CD4-positive, alpha-beta memory T cell (primary cell): ENCODE measurements around the gene SEC31A. TPM values are rescaled to one million over a fixed set of nuclear protein-coding genes. Genes with fewer than 3 reads are reported as not detected.

ENCODE experiments used
- CTCF ChIA-PET: fragments of 350-600 bp; sonication (Branson Sonifier 250); formaldehyde crosslinking; loops from one replicate; lab custom pipeline; 2021; ENCODE audit warnings: inconsistent platforms; ENCODE audit not compliant: partially characterized antibody; lab: Charles Lee
- POLR2A ChIA-PET: fragments of 350-600 bp; sonication (Branson Sonifier 250); formaldehyde crosslinking; loops from one replicate; lab custom pipeline; 2021; ENCODE audit not compliant: partially characterized antibody; lab: Charles Lee
- DNase-seq, 5 donors: peaks; one replicate each; pipeline versions ENCODE4 v3.0.0 to v3.0.0-alpha.2; 2020 to 2022; ENCODE audit warnings: mixed read lengths in 1 of 5
- H3K27ac ChIP-seq: one replicate; pipeline ENCODE4 v1.7.0; 2013; ENCODE audit warnings: low read depth, low read length
- H3K27me3 ChIP-seq: 2 replicates; pipeline ENCODE4 v1.7.0; 2013; ENCODE audit warnings: mild to moderate bottlenecking, low read length, moderate library complexity; ENCODE audit not compliant: insufficient read depth
- H3K36me3 ChIP-seq: 2 replicates; pipeline ENCODE4 v1.7.0; 2013; ENCODE audit warnings: mild to moderate bottlenecking, low read length, moderate library complexity; ENCODE audit not compliant: insufficient read depth
- H3K4me1 ChIP-seq: 2 replicates; pipeline ENCODE4 v1.7.0; 2013; ENCODE audit warnings: mild to moderate bottlenecking, low read length, moderate library complexity; ENCODE audit not compliant: insufficient read depth
- H3K4me3 ChIP-seq, 2 donors: one replicate each; pipeline ENCODE4 v1.7.0; 2013; ENCODE audit warnings: low read length in 2 of 2, mild to moderate bottlenecking in 1 of 2
- H3K9me3 ChIP-seq, 2 donors: one replicate each; pipeline ENCODE4 v1.7.0; 2013; ENCODE audit warnings: low read length in 2 of 2, control low read depth in 1 of 2; ENCODE audit not compliant: control insufficient read depth in 1 of 2
- H3K27ac Mint-ChIP-seq, 7 donors: one replicate each; pipeline ENCODE4 v1.8.0; 2020 to 2021; ENCODE audit warnings: mixed read lengths in 7 of 7, mild to moderate bottlenecking in 6 of 7, inconsistent platforms in 3 of 7, moderate library complexity in 3 of 7
- H3K27me3 Mint-ChIP-seq, 2 donors: one replicate each; pipeline ENCODE4 v1.8.0; 2020 to 2021; ENCODE audit warnings: mixed read lengths in 2 of 2
- H3K36me3 Mint-ChIP-seq, 2 donors: one replicate each; pipeline ENCODE4 v1.8.0; 2020 to 2021; ENCODE audit warnings: mixed read lengths in 2 of 2, inconsistent platforms in 1 of 2, mild to moderate bottlenecking in 1 of 2
- H3K4me1 Mint-ChIP-seq, 4 donors: one replicate each; pipeline ENCODE4 v1.8.0; 2020 to 2021; ENCODE audit warnings: mixed read lengths in 4 of 4, mild to moderate bottlenecking in 1 of 4
- H3K4me3 Mint-ChIP-seq, 8 donors: one replicate each; pipeline ENCODE4 v1.8.0; 2020 to 2021; ENCODE audit warnings: mixed read lengths in 8 of 8, mild to moderate bottlenecking in 7 of 8, moderate library complexity in 6 of 8, inconsistent platforms in 3 of 8
- H3K9me3 Mint-ChIP-seq, 8 donors: one replicate each; pipeline ENCODE4 v1.8.0; 2020 to 2021; ENCODE audit warnings: mixed read lengths in 8 of 8, mild to moderate bottlenecking in 5 of 8, inconsistent platforms in 3 of 8, moderate library complexity in 1 of 8
- intact Hi-C: fragments of 100-400 bp; cut with micrococcal nuclease; formaldehyde crosslinking; loops from one replicate; pipeline ENCODE4 v1.15.1; 2023
- polyA plus RNA-seq, 2 donors: library from polyadenylated mRNA; unstranded; fragments of 300-500 nt; fragmentation: Illumina TruSeq; gene quantifications; one replicate each; pipeline ENCODE4 v1.2.3, GENCODE V29; 2021
- total RNA-seq, 2 experiments: library from RNA; stranded (reverse); gene quantifications; one replicate each; pipeline ENCODE4 v1.2.3, GENCODE V29; 2021

Gene SEC31A
- total and polyA plus RNA-seq, 4 experiments from 2014 or later = 138 to 175 (median 162) TPM

DNA sequence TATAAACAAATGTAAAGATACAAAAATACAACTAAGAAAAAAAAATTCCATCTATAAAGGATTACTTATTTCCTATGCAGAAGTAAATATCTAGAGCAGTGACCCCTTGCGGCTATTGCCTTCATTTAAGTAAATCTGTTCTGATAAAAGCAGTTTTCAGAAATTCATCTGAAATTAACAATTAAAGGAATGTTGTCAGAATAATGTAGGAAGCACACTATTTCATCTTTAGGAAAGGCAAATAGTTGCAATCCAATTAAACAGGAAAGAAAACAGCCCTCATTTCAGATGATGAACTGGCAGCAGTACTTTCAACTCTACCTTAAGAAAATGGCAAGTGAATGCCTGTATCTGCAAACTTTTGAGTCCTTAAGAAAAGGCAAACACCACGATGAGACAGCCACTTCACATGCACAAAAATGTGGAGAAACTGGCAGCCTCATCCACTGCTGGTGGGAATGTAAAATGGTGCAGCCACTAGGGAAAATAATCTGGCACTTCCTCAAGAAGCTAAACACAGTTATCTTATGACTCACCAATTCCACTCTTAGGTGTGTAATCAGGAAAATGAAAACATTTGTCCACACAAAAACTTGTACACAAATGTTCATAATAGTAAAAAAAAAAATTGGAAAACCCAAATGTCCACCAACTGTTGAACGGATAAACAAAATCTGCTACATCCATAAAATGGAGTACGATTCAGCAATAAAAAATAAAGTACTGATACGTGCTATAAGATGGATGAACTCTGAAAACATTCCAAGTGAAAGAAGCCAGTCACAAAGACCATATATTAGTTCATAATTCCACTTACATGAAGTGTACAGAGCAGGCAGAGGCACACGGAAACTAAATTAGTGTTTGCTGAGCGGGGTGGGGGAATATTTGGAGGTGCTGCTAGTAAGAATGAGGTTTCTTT lies 7.6 kb upstream of the SEC31A start:
- H3K36me3 Mint-ChIP-seq = peaks cover 18 to 38% of the 10 kb centered on the region in 2 donors
- H3K4me3 Mint-ChIP-seq = no peak overlapping the region
- Histone ChIP-seq H3K9me3 (no peaks in the 10 kb centered on the region), H3K4me1 (peaks cover 42% of the 10 kb centered on the region), H3K27me3 (no peaks in the 10 kb centered on the region), H3K27ac (peak overlapping the region; percentile 98), H3K4me3 (peak overlapping the region; percentile 59 to 99), H3K36me3 (peaks cover 9% of the 10 kb centered on the region)
- CTCF ChIA-PET = interaction anchor here (1.4 to 4.9 kb wide), 6 partner anchors 13 to 136 kb away, joined by 3 to 29 read pairs (median 8); partner anchors contain the start of genes COPS4 and LIN54
- H3K9me3 Mint-ChIP-seq = no peaks in the 10 kb centered on the region
- intact Hi-C loops = loop anchor here (1.0 to 10.0 kb wide), 2 partner anchors 46 to 1404 kb away; no protein-coding TSS in a partner anchor
- peaks cover 8 to 17% (median 13%) of the 10 kb centered on the region in 4 donors for H3K4me1 Mint-ChIP-seq
- POLR2A ChIA-PET = interaction anchor here (0.6 to 3.3 kb wide), 8 partner anchors 8 to 469 kb away, joined by 3 to 53 read pairs (median 13); partner anchors contain the start of genes COPS4, HNRNPDL, LIN54 and SEC31A
- no peaks in the 10 kb centered on the region for H3K27me3 Mint-ChIP-seq
- DNase-seq = peak in 4 of 5 donors; percentile 17 to 47 (median 28)
- H3K27ac Mint-ChIP-seq = peak overlapping the region in 4 of 7 donors; percentile 53 to 83 (median 80)

GRCh38 chr4:82896755-82897154 lies 5.8 kb upstream of the SEC31A start:
- H3K9me3 ChIP-seq = no peaks in the 10 kb centered on the region
- H3K27me3 ChIP-seq = no peaks in the 10 kb centered on the region
- no peaks in the 10 kb centered on the region for H3K9me3 Mint-ChIP-seq
- intact Hi-C loops = loop anchor here (10.0 kb wide), 1 partner anchor 1402 kb away; no protein-coding TSS in a partner anchor
- no peak overlapping the region for H3K27ac ChIP-seq
- peaks cover 9% of the 10 kb centered on the region for H3K36me3 ChIP-seq
- H3K4me1 ChIP-seq = peaks cover 41% of the 10 kb centered on the region
- H3K4me3 Mint-ChIP-seq = peak overlapping the region in 1 of 8 donors; percentile 37
- H3K4me3 ChIP-seq = no peak overlapping the region
- peaks cover 18 to 45% of the 10 kb centered on the region in 2 donors for H3K36me3 Mint-ChIP-seq
- POLR2A ChIA-PET = no interaction called here
- DNase-seq = no peak
- H3K27me3 Mint-ChIP-seq = no peaks in the 10 kb centered on the region
- H3K27ac Mint-ChIP-seq = peak overlapping the region in 6 of 7 donors; percentile 19 to 76 (median 54)
- peaks cover 16 to 23% (median 21%) of the 10 kb centered on the region in 4 donors for H3K4me1 Mint-ChIP-seq
- CTCF ChIA-PET = interaction anchor here (1.5 to 4.9 kb wide), 3 partner anchors 20 to 138 kb away, joined by 3 to 29 read pairs (median 4); partner anchors contain the start of gene COPS4

GRCh38 chr4:82893942-82894341 lies 3.0 kb upstream of the SEC31A start:
- H3K27me3 ChIP-seq = no peaks in the 10 kb centered on the region
- Mint-ChIP-seq H3K36me3 (peaks cover 18 to 59% of the 10 kb centered on the region in 2 donors), H3K27me3 (no peaks in the 10 kb centered on the region), H3K4me1 (peaks cover 27 to 41% (median 29%) of the 10 kb centered on the region in 4 donors), H3K4me3 (peak overlapping the region in 1 of 8 donors; percentile 3), H3K9me3 (no peaks in the 10 kb centered on the region), H3K27ac (peak overlapping the region in 3 of 7 donors; percentile 68 to 83 (median 74))
- DNase-seq = no peak
- no peaks in the 10 kb centered on the region for H3K9me3 ChIP-seq
- H3K36me3 ChIP-seq = peaks cover 9% of the 10 kb centered on the region
- POLR2A ChIA-PET = no interaction called here
- no peak overlapping the region for H3K4me3 ChIP-seq
- CTCF ChIA-PET = no interaction called here
- intact Hi-C loops = loop anchor here (5.0 to 10.0 kb wide), 2 partner anchors 323 to 1399 kb away; no protein-coding TSS in a partner anchor
- H3K27ac ChIP-seq = no peak overlapping the region
- peaks cover 37% of the 10 kb centered on the region for H3K4me1 ChIP-seq

DNA sequence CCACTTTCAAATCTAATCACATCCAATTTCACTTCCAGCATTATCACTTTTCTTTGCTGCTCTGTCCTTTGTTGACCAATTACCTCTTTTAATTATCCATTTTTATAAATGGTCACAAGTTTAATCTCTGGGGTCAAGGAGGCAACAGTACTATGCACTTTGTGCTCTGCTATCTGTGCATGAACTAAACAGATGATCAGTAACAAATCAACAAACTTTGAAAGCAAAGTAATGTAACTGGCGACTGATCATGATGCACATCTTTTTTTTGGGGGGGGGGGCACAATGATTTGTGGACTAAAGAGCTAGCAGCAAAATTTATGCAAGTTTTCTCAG lies 1.5 kb upstream of the SEC31A start:
- peak overlapping the region; percentile 95 to 99 (median 98) for H3K27ac Mint-ChIP-seq
- POLR2A ChIA-PET = interaction anchor here (0.9 to 4.9 kb wide), 5 partner anchors 8 to 192 kb away, joined by 3 to 53 read pairs (median 4); partner anchors contain the start of genes COPS4 and THAP9
- Histone ChIP-seq H3K27me3 (no peaks in the 10 kb centered on the region), H3K27ac (no peak overlapping the region), H3K9me3 (no peaks in the 10 kb centered on the region), H3K4me3 (no peak overlapping the region), H3K36me3 (peaks cover 9% of the 10 kb centered on the region), H3K4me1 (peaks cover 27% of the 10 kb centered on the region)
- peak overlapping the region in 6 of 8 donors; percentile 7 to 96 (median 91) for H3K4me3 Mint-ChIP-seq
- H3K36me3 Mint-ChIP-seq = peaks cover 18 to 50% of the 10 kb centered on the region in 2 donors
- no peaks in the 10 kb centered on the region for H3K27me3 Mint-ChIP-seq
- CTCF ChIA-PET = interaction anchor here (1.1 to 1.3 kb wide), 3 partner anchors 8 to 390 kb away, joined by 3 to 4 read pairs (median 3); partner anchors contain the start of genes LIN54 and THAP9
- no peaks in the 10 kb centered on the region for H3K9me3 Mint-ChIP-seq
- peaks cover 23 to 47% (median 29%) of the 10 kb centered on the region in 4 donors for H3K4me1 Mint-ChIP-seq
- intact Hi-C loops = loop anchor here (5.0 to 10.0 kb wide), 2 partner anchors 325 to 1398 kb away; no protein-coding TSS in a partner anchor
- DNase-seq = no peak

DNA sequence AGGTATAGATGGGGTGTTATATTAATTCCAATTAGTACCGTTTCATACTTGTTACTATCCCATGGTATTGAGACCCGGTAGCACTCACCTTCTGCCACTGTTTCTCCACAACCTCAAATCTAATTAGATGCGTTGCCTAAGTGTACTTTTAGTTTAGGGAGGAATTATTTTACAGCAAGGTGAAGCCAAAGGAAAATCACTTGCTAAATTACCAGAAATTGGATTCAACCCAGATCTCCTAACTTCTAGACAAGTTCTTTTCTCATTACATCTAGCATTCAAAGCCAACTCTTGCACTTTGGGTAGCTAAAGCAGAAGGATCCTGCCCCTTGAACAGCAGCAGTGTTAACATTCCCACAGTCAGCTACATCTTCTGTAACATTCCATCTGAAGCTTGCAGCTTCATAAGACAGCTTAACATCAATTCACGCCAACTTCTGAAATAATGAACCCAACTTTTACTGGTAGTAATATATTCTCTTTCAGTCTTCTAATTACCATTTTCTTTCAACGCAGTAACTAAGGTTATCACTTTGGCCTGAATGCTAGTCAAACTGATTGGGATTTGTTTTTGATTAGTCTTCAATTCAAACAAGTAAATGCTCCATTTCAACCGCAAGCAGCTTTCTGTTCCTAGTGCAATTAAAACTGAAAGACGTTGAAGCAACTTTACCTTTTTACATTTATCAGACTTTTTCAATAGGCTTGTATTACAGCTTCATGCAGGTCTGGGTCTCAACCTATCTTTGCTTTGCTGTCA lies 934 bp upstream of the SEC31A start:
- Mint-ChIP-seq H3K27me3 (no peaks in the 10 kb centered on the region), H3K36me3 (peaks cover 16 to 48% of the 10 kb centered on the region in 2 donors), H3K27ac (peak overlapping the region; percentile 95 to 99 (median 98)), H3K4me3 (peak overlapping the region; percentile 89 to 96 (median 94)), H3K4me1 (peaks cover 21 to 48% (median 30%) of the 10 kb centered on the region in 4 donors), H3K9me3 (no peaks in the 10 kb centered on the region)
- Histone ChIP-seq H3K36me3 (peaks cover 9% of the 10 kb centered on the region), H3K27me3 (no peaks in the 10 kb centered on the region), H3K4me3 (peak overlapping the region; percentile 20 to 91), H3K4me1 (peaks cover 24% of the 10 kb centered on the region), H3K9me3 (no peaks in the 10 kb centered on the region), H3K27ac (peak overlapping the region; percentile 99)
- DNase-seq = no peak
- ChIA-PET POLR2A (interaction anchor here (0.9 to 4.9 kb wide), 5 partner anchors 8 to 193 kb away, joined by 3 to 53 read pairs (median 4); partner anchors contain the start of genes COPS4 and THAP9), CTCF (interaction anchor here (1.1 to 1.3 kb wide), 3 partner anchors 9 to 391 kb away, joined by 3 to 4 read pairs (median 3); partner anchors contain the start of genes LIN54 and THAP9)
- intact Hi-C loops = loop anchor here (1.0 to 10.0 kb wide), 7 partner anchors 8 to 1397 kb away; partner anchors contain the start of genes COPS4, COQ2, ENOPH1 and HNRNPDL

DNA sequence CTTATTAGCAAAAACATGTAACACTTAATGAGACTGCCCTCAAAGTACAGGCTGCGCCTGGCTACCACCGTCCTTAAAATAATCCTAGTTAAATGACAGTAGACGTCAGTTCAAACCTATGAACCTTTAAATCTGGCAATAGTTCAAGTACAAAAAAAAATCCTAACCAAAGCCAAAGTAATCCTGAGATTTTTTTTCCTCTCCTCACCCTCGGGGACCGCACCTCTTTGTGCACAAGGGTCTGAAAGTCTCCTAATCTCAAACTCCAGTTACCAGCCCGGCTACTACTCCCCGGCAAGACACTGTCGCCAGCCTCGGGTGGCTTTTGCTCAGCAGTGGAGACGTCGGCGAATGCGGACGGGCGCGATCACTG lies 439 bp downstream of the SEC31A start:
- ChIA-PET CTCF (no interaction called here), POLR2A (interaction anchor here (0.9 to 4.9 kb wide), 7 partner anchors 10 to 462 kb away, joined by 4 to 53 read pairs (median 6); partner anchors contain the start of genes COPS4 and THAP9)
- H3K36me3 Mint-ChIP-seq = peaks cover 16 to 44% of the 10 kb centered on the region in 2 donors
- DNase-seq = no peak
- Histone ChIP-seq H3K4me3 (peak overlapping the region; percentile 66 to 91), H3K27me3 (no peaks in the 10 kb centered on the region), H3K9me3 (no peaks in the 10 kb centered on the region), H3K4me1 (peaks cover 38% of the 10 kb centered on the region), H3K27ac (peak overlapping the region; percentile 99), H3K36me3 (peaks cover 9% of the 10 kb centered on the region)
- no peaks in the 10 kb centered on the region for H3K27me3 Mint-ChIP-seq
- peak overlapping the region; percentile 89 to 96 (median 94) for H3K4me3 Mint-ChIP-seq
- intact Hi-C loops = loop anchor here (5.0 to 10.0 kb wide), 2 partner anchors 327 to 1396 kb away; no protein-coding TSS in a partner anchor
- H3K4me1 Mint-ChIP-seq = peaks cover 28 to 57% (median 37%) of the 10 kb centered on the region in 4 donors
- H3K27ac Mint-ChIP-seq = peak overlapping the region; percentile 95 to 99 (median 98)
- H3K9me3 Mint-ChIP-seq = no peaks in the 10 kb centered on the region
